A549 (cell line): ENCODE measurements around the gene SNX27. TPM values are rescaled to one million over a fixed set of nuclear protein-coding genes. Genes with fewer than 3 reads are reported as not detected.
A peak's percentile ranks its signal among the peaks of the same experiment; 100 is the strongest.

Source experiments
- ATAC-seq, 2 experiments: fragments of 200-7000 bp in 1 of 2; fragments of >200 bp in 1 of 2; cut with Nextera tagmentation in 1 of 2; cut with Tn5 transposase in 1 of 2; 3 replicates each; pipeline versions ENCODE4 v1.8.0 to v1.9.1; 2018 to 2020; ENCODE audit warnings: mild to moderate bottlenecking in 1 of 2, moderate library complexity in 1 of 2
- CTCF ChIA-PET: fragments of 300-600 bp; sonication (Branson Sonifier 250); formaldehyde crosslinking; extraction: SDS; loops from one replicate; lab custom pipeline; 2021; ENCODE audit warnings: antibody characterized with exemption, inconsistent platforms; lab: Yijun Ruan, JAX
- POLR2A ChIA-PET: fragments of 350-600 bp; formaldehyde crosslinking; extraction: SDS; loops from one replicate; lab custom pipeline; 2021; ENCODE audit warnings: antibody characterized with exemption, inconsistent platforms; lab: Yijun Ruan, JAX
- DNase-seq, 2 experiments: peaks; one replicate each; pipeline versions ENCODE4 v3.0.0 to v3.0.0-alpha.2; 2011 to 2016; ENCODE audit warnings: low read depth in 1 of 2, low spot score in 1 of 2
- FAIRE-seq: peaks from 2 replicates; lab custom pipeline; 2011; peaks lifted over from hg19 to GRCh38; lab: Jason Lieb, UNC
- H3K27ac ChIP-seq, 2 experiments: fragments of >200 bp; sonication (Bioruptor Twin); formaldehyde crosslinking; 3 replicates each; pipeline ENCODE4 v1.5.1; 2016 to 2017
- H3K4me1 ChIP-seq: fragments of >200 bp; sonication (Bioruptor Twin); formaldehyde crosslinking; 3 replicates; pipeline ENCODE4 v1.6.1; 2016
- H3K4me2 ChIP-seq: fragments of >200 bp; sonication (Bioruptor Twin); formaldehyde crosslinking; 3 replicates; pipeline ENCODE4 v1.6.1; 2016
- H3K4me3 ChIP-seq: fragments of >200 bp; sonication (Bioruptor Twin); formaldehyde crosslinking; 3 replicates; pipeline ENCODE4 v1.5.1; 2016
- H3K9me3 ChIP-seq: fragments of >200 bp; sonication (Bioruptor Twin); formaldehyde crosslinking; 3 replicates; pipeline ENCODE4 v1.6.1; 2016
- CBX2 ChIP-seq: fragments of 200-600 bp; sonication (generic); IDR thresholded peaks from 2 replicates; pipeline ENCODE4 v1.6.1; 2016; ENCODE audit warnings: low read depth, mild to moderate bottlenecking, borderline replicate concordance
- CHD4 ChIP-seq: fragments of 200-600 bp; sonication (generic); IDR thresholded peaks from 2 replicates; pipeline ENCODE4 v1.6.1; 2016; ENCODE audit warnings: antibody characterized with exemption, mild to moderate bottlenecking, borderline replicate concordance
- EHF ChIP-seq: fragments of 250-450 bp; sonication (Bioruptor Pico); IDR thresholded peaks from 2 replicates; pipeline ENCODE4 v1.5.0; 2020; ENCODE audit warnings: mild to moderate bottlenecking
- ESRRA ChIP-seq: fragments of 150-350 bp; IDR thresholded peaks from 2 replicates; pipeline ENCODE4 v1.6.1; 2014; ENCODE audit warnings: mild to moderate bottlenecking, low read length, borderline replicate concordance
- FOXS1 ChIP-seq: fragments of 250-450 bp; sonication (Bioruptor Pico); IDR thresholded peaks from 2 replicates; pipeline ENCODE4 v1.5.0; 2020; ENCODE audit warnings: mild to moderate bottlenecking, moderate library complexity
- HDAC2 ChIP-seq: fragments of 200-600 bp; sonication (generic); IDR thresholded peaks from 2 replicates; pipeline ENCODE4 v1.6.1; 2016
- JUNB ChIP-seq: fragments of >200 bp; sonication (Bioruptor Twin); formaldehyde crosslinking; IDR thresholded peaks from 2 replicates; pipeline ENCODE4 v1.6.1; 2016
- KDM1A ChIP-seq: fragments of 200-600 bp; sonication (generic); IDR thresholded peaks from 2 replicates; pipeline ENCODE4 v1.6.1; 2016; ENCODE audit warnings: low read depth, mild to moderate bottlenecking
- MAZ ChIP-seq: fragments of 150-350 bp; IDR thresholded peaks from 2 replicates; pipeline ENCODE4 v1.6.1; 2014; ENCODE audit warnings: antibody characterized with exemption, low read depth, low read length, borderline replicate concordance
- NPAS2 ChIP-seq: fragments of 250-450 bp; sonication (Bioruptor Pico); IDR thresholded peaks from 2 replicates; pipeline ENCODE4 v1.8.0; 2022; ENCODE audit warnings: mild to moderate bottlenecking, moderate library complexity, borderline replicate concordance
- PHF8 ChIP-seq: fragments of 200-600 bp; sonication (generic); IDR thresholded peaks from 2 replicates; pipeline ENCODE4 v1.6.1; 2016; ENCODE audit warnings: low read depth, mild to moderate bottlenecking, antibody characterized with exemption, moderate library complexity, borderline replicate concordance
- RARB ChIP-seq: fragments of 250-450 bp; sonication (Bioruptor Pico); IDR thresholded peaks from 2 replicates; pipeline ENCODE4 v1.8.0; 2021; ENCODE audit warnings: mild to moderate bottlenecking, moderate library complexity
- SMC3 ChIP-seq: fragments of >200 bp; sonication (Bioruptor Twin); formaldehyde crosslinking; IDR thresholded peaks from 3 replicates; pipeline ENCODE4 v1.6.1; 2018; ENCODE audit warnings: inconsistent platforms
- TFCP2L1 ChIP-seq: fragments of 250-450 bp; sonication (Bioruptor Pico); IDR thresholded peaks from 2 replicates; pipeline ENCODE4 v1.5.0; 2021; ENCODE audit warnings: mild to moderate bottlenecking
- TP53 ChIP-seq: fragments of 250-450 bp; sonication (Bioruptor Pico); IDR thresholded peaks from 2 replicates; pipeline ENCODE4 v1.5.0; 2021; ENCODE audit warnings: mild to moderate bottlenecking, moderate library complexity
- ZC3H11A ChIP-seq: fragments of 450-650 bp; IDR thresholded peaks from 2 replicates; pipeline ENCODE4 v1.6.1; 2014; ENCODE audit warnings: antibody characterized with exemption, mild to moderate bottlenecking
- WGBS: methylation state at CpG from one replicate; pipeline ENCODE4 v1.1.6; 2017; ENCODE audit errors: missing lambda C conversion rate; 5-methylcytosine and 5-hydroxymethylcytosine counted together
- polyA plus RNA-seq, 4 experiments: library from polyadenylated mRNA; depleted of rRNA in 3 of 4; stranded (reverse); fragments of >200 nt; fragmentation: RNase III in 1 of 4; extraction: RNeasy Plus Mini Kit Qiagen cat#74134 plus additional on column Dnase treatment in 1 of 4; gene quantifications; 2 replicates in 3 of 4; 3 replicates in 1 of 4; pipeline ENCODE4 v1.2.3, GENCODE V29; 2011 to 2017
- TF ChIP-seq, protein P1 (sequence below): fragments of 200-600 bp; sonication (generic); IDR thresholded peaks from 2 replicates; pipeline ENCODE4 v1.6.1; 2016; ENCODE audit warnings: antibody characterized with exemption, mild to moderate bottlenecking, moderate library complexity

SNX27 gene
- polyA plus RNA-seq, 2 of the 4 experiments (the other 2 are of a cell fraction): 13.6 to 29.1 TPM

DNA sequence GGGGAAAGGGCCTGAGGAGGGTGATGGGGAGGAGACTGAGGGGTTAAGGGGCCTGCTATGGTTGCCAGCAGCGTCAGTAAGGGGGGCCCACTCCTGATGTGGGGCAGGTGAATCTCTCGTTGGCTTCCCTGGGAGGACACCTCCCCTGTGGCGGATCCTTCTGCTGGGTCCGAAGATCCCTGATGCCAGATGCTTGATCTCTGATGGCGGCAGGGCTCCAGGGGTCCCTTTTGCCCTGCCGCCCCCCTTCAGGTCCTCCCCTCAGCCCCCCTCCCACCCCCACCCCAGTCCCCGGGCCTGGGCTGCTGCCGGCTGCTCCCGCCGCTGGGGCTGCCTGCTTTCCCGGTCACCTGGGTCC is 104.5 kb downstream of the SNX27 start:
- CTCF ChIA-PET: interaction anchor here (1.7 to 2.4 kb wide), 4 partner anchors 11 to 122 kb away, joined by 6 to 12 read pairs (median 8); no protein-coding TSS in a partner anchor
- ATAC-seq (no peak), FAIRE-seq (no peak), DNase-seq (no peak)
- no peaks in the 10 kb centered on the region for H3K9me3 ChIP-seq
- POLR2A ChIA-PET: no interaction called here
- H3K4me1 ChIP-seq: peaks cover 30% of the 10 kb centered on the region
- 0 out of 3 replicates have a peak overlapping the region, but pooled peaks have one; percentile 18 for H3K4me3 ChIP-seq
- peak overlapping the region; percentile 50 for H3K4me2 ChIP-seq
- H3K27ac ChIP-seq: no peak overlapping the region
- 46% methylated on average over 10 of the region's 11 CpGs for WGBS
- TF ChIP-seq RARB (CRISPR knock-in tag): no peak
- no peak for TF ChIP-seq MAZ
- TF ChIP-seq EHF (CRISPR knock-in tag): no peak
- no peak for TF ChIP-seq NPAS2 (CRISPR knock-in tag)
- no peak for TF ChIP-seq PHF8
- TF ChIP-seq FOXS1 (CRISPR knock-in tag): no peak
- no peak for TF ChIP-seq SMC3
- no peak for TF ChIP-seq HDAC2
- no peak for TF ChIP-seq CBX2
- TF ChIP-seq, protein P1, sequence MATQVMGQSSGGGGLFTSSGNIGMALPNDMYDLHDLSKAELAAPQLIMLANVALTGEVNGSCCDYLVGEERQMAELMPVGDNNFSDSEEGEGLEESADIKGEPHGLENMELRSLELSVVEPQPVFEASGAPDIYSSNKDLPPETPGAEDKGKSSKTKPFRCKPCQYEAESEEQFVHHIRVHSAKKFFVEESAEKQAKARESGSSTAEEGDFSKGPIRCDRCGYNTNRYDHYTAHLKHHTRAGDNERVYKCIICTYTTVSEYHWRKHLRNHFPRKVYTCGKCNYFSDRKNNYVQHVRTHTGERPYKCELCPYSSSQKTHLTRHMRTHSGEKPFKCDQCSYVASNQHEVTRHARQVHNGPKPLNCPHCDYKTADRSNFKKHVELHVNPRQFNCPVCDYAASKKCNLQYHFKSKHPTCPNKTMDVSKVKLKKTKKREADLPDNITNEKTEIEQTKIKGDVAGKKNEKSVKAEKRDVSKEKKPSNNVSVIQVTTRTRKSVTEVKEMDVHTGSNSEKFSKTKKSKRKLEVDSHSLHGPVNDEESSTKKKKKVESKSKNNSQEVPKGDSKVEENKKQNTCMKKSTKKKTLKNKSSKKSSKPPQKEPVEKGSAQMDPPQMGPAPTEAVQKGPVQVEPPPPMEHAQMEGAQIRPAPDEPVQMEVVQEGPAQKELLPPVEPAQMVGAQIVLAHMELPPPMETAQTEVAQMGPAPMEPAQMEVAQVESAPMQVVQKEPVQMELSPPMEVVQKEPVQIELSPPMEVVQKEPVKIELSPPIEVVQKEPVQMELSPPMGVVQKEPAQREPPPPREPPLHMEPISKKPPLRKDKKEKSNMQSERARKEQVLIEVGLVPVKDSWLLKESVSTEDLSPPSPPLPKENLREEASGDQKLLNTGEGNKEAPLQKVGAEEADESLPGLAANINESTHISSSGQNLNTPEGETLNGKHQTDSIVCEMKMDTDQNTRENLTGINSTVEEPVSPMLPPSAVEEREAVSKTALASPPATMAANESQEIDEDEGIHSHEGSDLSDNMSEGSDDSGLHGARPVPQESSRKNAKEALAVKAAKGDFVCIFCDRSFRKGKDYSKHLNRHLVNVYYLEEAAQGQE: no peak
- no peak for TF ChIP-seq ESRRA
- no peak for TF ChIP-seq TFCP2L1 (CRISPR knock-in tag)
- TF ChIP-seq ZC3H11A: no peak
- TF ChIP-seq TP53: no peak
- no peak for TF ChIP-seq KDM1A
- no peak for TF ChIP-seq CHD4

DNA sequence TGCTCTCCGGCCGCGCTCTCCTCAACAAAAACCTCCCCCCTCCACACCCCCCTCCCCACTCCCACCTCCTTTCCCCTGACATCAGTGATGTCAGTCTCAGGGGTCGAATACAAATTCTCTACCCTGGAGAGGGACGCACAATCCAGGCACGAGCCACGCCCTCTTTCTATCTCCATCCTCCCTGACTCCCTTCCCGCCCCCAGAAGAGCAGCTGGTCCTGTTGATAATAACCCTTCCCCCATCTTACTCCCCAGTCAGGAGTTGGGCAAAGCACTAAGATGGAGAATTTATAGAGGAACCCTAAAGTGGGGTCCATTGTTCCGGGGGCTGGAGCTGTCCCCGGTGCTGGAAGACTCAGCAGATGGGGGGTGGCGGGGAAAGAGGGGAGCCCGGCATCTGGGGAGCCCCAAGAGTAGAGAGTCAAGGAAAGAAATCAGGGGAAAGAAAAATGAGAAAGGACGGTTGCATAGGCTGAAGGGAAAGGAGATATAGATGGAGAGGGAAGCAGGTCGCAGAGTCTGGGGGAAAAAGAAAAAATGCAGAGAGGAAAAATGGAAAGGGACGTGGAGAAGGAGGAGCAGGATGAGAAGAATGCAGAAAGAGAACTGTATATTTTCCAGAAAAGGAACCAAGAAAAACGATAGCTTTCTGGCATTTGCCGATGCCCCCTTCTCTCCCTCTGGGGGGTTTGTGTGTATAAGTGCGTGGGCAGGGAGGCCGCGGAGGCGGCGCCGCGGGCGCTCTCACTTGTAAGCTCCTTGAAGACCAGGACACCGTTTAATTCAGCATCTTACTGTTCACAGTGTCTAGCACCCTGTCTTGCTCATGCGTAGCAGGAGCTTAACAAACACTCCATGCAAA is 105.2 kb downstream of the SNX27 start, which contains the start of gene CELF3:
CELF3 (minus strand) TSS at position 33 of the 861 bp plus-strand sequence. CDS start 783 bp downstream, outside the sequence.
- Histone ChIP-seq H3K27ac (no peak within 1 kb of the TSS), H3K4me2 (peak within 1 kb of the TSS; percentile 50), H3K4me1 (peaks cover 33% of the 10 kb centered on the region), H3K4me3 (0 out of 3 replicates have a peak within 1 kb of the TSS, but pooled peaks have one; percentile 18), H3K9me3 (no peaks in the 10 kb centered on the region)
- 17% methylated on average over 27 of the region's 27 CpGs for WGBS
- TF ChIP-seq, protein P1: peak; percentile 92
- no peak for TF ChIP-seq JUNB
- FAIRE-seq: no peak
- ChIA-PET CTCF (interaction anchor here (0.8 to 2.4 kb wide), 8 partner anchors 11 to 273 kb away, joined by 3 to 12 read pairs (median 6); no protein-coding TSS in a partner anchor), POLR2A (interaction anchor here (0.5 to 1.2 kb wide), 3 partner anchors 35 to 258 kb away, joined by 3 to 4 read pairs (median 4); no protein-coding TSS in a partner anchor)
- DNase-seq: peak in 1 of 2 experiments; percentile 18
- ATAC-seq: no peak
